Activated CD8-positive, alpha-beta T cell treated with anti-CD3 and anti-CD28 coated beads for 36 hours (primary cell): ENCODE results near the gene OSBPL5. TPM values are rescaled to one million over a fixed set of nuclear protein-coding genes. Genes with fewer than 3 reads are reported as not detected.

Experiments used
- ATAC-seq: fragments of 200-7000 bp; cut with Tn5 transposase; one replicate; pipeline ENCODE4 v1.10.0; 2021; ENCODE audit warnings: mild to moderate bottlenecking, moderate library complexity
- CTCF ChIA-PET: fragments of 350-600 bp; sonication (Branson Sonifier 250); formaldehyde crosslinking; loops from one replicate; lab custom pipeline; 2021; ENCODE audit warnings: antibody characterized with exemption; lab: Charles Lee
- POLR2A ChIA-PET: fragments of 350-600 bp; sonication (Branson Sonifier 250); formaldehyde crosslinking; loops from one replicate; lab custom pipeline; 2021; ENCODE audit warnings: antibody characterized with exemption; lab: Charles Lee
- DNase-seq: peaks from one replicate; pipeline ENCODE4 v3.0.0-alpha.2; 2020
- H3K27ac Mint-ChIP-seq: one replicate; pipeline ENCODE4 v1.8.0; 2021; ENCODE audit warnings: mild to moderate bottlenecking, mixed read lengths
- H3K27me3 Mint-ChIP-seq: one replicate; pipeline ENCODE4 v1.8.0; 2021; ENCODE audit warnings: mixed read lengths
- H3K36me3 Mint-ChIP-seq: one replicate; pipeline ENCODE4 v1.8.0; 2021; ENCODE audit warnings: low read depth, mixed read lengths
- H3K4me1 Mint-ChIP-seq: one replicate; pipeline ENCODE4 v1.8.0; 2021; ENCODE audit warnings: low read depth, mixed read lengths
- H3K4me3 Mint-ChIP-seq: one replicate; pipeline ENCODE4 v1.8.0; 2021; ENCODE audit warnings: mild to moderate bottlenecking, moderate library complexity, mixed read lengths
- H3K9me3 Mint-ChIP-seq: one replicate; pipeline ENCODE4 v1.8.0; 2021; ENCODE audit warnings: mixed read lengths
- intact Hi-C: fragments of 100-400 bp; cut with micrococcal nuclease; formaldehyde crosslinking; loops from one replicate; pipeline ENCODE4 v1.10.0; 2022
- total RNA-seq, 2 experiments: library from RNA; stranded (reverse); gene quantifications; one replicate each; pipeline ENCODE4 v1.2.3, GENCODE V29; 2021
- TF ChIP-seq, protein P1 (sequence below): fragments of 200-600 bp; IDR thresholded peaks from one replicate; pipeline ENCODE4 v1.8.0; 2022; ENCODE audit warnings: antibody characterized with exemption, mild to moderate bottlenecking

The OSBPL5 gene
- total RNA-seq, 2 experiments from 2014 or later = 4.8 to 5.9 TPM

DNA sequence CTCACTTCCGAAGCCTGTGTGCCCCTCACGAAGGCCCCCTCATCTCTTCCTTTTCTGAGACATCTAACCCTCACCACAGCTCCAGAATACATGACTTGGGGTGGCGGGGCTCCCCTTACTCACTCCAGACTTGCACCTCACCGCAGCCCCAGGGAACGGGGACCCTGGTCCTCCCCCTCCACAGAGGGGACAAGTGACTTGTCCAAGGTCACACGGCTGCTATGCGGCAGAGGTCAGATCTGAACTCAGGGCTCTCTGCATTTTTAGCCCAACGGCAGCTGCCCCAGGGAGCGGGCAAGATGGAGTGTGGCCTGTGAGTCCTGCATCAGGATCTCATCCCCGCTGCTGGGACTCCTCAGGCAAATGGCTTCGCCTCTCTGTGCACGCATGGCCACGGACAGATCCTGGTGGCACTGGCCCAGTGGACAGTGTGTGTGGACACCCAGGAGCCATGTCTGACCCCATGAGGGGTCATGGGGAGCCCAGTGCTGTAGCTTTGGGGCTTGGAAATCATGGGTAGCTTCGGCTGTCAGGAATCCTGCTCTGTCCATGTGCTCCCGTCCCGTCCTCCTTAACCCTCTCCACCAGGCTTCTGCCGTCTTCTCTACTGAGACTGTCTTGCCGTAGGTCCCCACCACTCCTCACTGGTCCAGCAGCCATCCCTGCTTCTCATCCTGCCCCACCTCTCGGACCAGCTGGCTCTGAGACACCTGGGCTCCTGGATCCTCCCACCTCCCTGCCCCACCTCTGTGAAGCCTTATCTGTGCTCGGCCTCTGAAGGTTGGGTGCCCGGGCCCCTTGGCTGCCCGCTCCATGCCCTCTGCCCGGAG, 59.9 kb downstream of the OSBPL5 start:
- no peak overlapping the region for H3K4me3 Mint-ChIP-seq
- ATAC-seq (no peak), DNase-seq (no peak)
- intact Hi-C loops = no loop called here
- TF ChIP-seq, protein P1, sequence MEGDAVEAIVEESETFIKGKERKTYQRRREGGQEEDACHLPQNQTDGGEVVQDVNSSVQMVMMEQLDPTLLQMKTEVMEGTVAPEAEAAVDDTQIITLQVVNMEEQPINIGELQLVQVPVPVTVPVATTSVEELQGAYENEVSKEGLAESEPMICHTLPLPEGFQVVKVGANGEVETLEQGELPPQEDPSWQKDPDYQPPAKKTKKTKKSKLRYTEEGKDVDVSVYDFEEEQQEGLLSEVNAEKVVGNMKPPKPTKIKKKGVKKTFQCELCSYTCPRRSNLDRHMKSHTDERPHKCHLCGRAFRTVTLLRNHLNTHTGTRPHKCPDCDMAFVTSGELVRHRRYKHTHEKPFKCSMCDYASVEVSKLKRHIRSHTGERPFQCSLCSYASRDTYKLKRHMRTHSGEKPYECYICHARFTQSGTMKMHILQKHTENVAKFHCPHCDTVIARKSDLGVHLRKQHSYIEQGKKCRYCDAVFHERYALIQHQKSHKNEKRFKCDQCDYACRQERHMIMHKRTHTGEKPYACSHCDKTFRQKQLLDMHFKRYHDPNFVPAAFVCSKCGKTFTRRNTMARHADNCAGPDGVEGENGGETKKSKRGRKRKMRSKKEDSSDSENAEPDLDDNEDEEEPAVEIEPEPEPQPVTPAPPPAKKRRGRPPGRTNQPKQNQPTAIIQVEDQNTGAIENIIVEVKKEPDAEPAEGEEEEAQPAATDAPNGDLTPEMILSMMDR = no peak
- ChIA-PET POLR2A (no interaction called here), CTCF (interaction anchor here (2.3 kb wide), 1 partner anchor 13 kb away, joined by 6 read pairs; no protein-coding TSS in a partner anchor)
- H3K27me3 Mint-ChIP-seq = no peaks in the 10 kb centered on the region
- no peaks in the 10 kb centered on the region for H3K9me3 Mint-ChIP-seq
- no peaks in the 10 kb centered on the region for H3K36me3 Mint-ChIP-seq
- H3K27ac Mint-ChIP-seq = no peak overlapping the region
- H3K4me1 Mint-ChIP-seq = no peaks in the 10 kb centered on the region

DNA sequence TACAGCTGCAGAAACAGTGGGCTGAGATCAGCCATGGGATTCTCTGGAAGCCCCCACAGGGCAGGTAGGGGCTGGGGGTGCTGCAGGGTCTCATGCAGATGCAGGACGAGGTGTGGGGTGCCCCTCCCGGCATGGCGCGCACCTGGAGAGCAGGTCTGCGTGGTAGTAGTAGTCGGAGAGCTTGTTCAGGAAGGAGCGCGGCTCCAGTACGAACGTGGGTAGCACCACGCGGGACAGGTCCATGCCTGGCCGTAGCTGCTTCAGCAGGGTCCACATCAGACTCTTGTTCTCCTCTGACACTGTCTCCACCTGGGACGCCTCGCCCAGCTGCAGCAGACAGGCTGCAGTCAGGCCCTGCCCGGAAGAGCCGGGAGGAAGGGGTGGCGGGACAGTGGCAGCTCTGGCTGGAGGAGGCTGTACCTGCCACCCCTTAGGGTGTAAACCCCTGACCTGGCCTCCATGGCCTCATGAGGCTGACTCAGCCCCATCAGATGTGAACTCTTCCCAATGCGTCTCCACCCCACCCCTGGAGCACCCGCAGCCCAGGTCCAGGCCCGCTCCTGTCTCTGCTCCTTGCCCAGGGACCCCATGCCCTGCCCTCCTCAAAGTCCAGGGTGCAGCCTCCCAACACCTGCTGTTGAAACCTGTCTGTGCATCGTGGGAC, 60.9 kb downstream of the OSBPL5 start:
- Mint-ChIP-seq H3K27me3 (no peaks in the 10 kb centered on the region), H3K36me3 (no peaks in the 10 kb centered on the region), H3K9me3 (no peaks in the 10 kb centered on the region), H3K27ac (no peak overlapping the region), H3K4me3 (no peak overlapping the region), H3K4me1 (peaks cover 4% of the 10 kb centered on the region)
- ATAC-seq = no peak
- POLR2A ChIA-PET = interaction anchor here (0.9 kb wide), 1 partner anchor 114 kb away, joined by 3 read pairs; no protein-coding TSS in a partner anchor
- TF ChIP-seq, protein P1 = no peak
- no peak for DNase-seq
- CTCF ChIA-PET = interaction anchor here (2.3 kb wide), 1 partner anchor 12 kb away, joined by 6 read pairs; no protein-coding TSS in a partner anchor
- intact Hi-C loops = no loop called here

- POLR2A ChIA-PET = interaction anchor here (0.9 kb wide), 1 partner anchor 115 kb away, joined by 3 read pairs; no protein-coding TSS in a partner anchor
- H3K27me3 Mint-ChIP-seq = no peaks in the 10 kb centered on the region
- H3K4me3 Mint-ChIP-seq = no peak overlapping the region
- H3K4me1 Mint-ChIP-seq = peaks cover 8% of the 10 kb centered on the region
- H3K27ac Mint-ChIP-seq = no peak overlapping the region
- ATAC-seq (no peak), DNase-seq (no peak)
- CTCF ChIA-PET = interaction anchor here (1.1 kb wide), 1 partner anchor 12 kb away, joined by 3 read pairs; no protein-coding TSS in a partner anchor
- no peaks in the 10 kb centered on the region for H3K9me3 Mint-ChIP-seq
- H3K36me3 Mint-ChIP-seq = no peaks in the 10 kb centered on the region
- intact Hi-C loops = no loop called here
- TF ChIP-seq, protein P1 = no peak
These were observed 62.0 kb downstream of the OSBPL5 start for GRCh38 chr11:3103076-3103475.

GRCh38 chr11:3102641-3102921, 62.5 kb downstream of the OSBPL5 start:
- ATAC-seq = no peak
- TF ChIP-seq, protein P1 = no peak
- Mint-ChIP-seq H3K27ac (no peak overlapping the region), H3K36me3 (no peaks in the 10 kb centered on the region), H3K9me3 (no peaks in the 10 kb centered on the region), H3K4me1 (peaks cover 8% of the 10 kb centered on the region), H3K27me3 (no peaks in the 10 kb centered on the region), H3K4me3 (no peak overlapping the region)
- CTCF ChIA-PET = interaction anchor here (1.1 kb wide), 1 partner anchor 11 kb away, joined by 3 read pairs; no protein-coding TSS in a partner anchor
- DNase-seq = no peak
- POLR2A ChIA-PET = no interaction called here
- intact Hi-C loops = no loop called here
